ENCODE results near the gene SIT1. TPM values are rescaled to one million over a fixed set of nuclear protein-coding genes. Genes with fewer than 3 reads are reported as not detected.
"Not testable (repeated sequence)": the region's sequence is repeated elsewhere in the genome, so short reads cannot be mapped to it uniquely, and the experiment has no call there.

SIT1 gene
- total RNA-seq, 6 donors from 2014 or later, result 1.1 to 3.1 (median 1.8) TPM; not detected in 1

DNA sequence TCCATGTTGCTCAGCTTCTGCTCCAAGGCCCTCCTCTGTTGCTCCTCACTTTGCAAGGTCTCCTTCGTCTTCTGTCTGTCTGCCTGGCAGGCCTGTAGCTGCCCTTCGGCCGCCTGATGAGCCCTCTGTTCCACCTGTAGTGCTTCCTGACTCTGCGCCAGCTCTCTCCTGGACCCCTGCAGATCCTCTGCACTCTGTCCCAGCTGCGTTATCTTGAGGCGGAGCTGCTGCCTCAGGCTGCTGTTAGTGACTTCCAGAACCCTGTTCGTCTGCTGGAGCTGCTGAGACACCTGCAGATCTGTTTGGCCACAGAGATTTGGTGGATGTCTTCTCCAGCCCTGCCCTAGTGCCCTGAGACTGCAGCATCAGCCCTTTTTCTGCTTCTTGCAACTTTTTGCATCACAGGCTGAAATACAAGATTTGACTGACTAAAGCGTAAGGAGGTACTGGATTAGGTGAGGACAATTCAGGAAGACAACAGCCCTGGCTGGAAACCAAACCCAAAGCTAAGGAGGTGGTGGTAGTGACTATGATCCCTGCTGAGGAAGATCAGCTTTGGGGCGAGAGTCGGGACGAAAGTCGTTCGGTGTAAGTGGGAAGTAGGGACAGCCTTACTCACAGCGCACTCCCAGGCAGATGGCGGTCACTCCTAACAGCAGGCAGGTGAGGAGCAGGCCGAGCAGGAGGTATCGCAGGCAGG, 34.6 kb downstream of the SIT1 start:
- H3K36me3 ChIP-seq, result no peaks in the 10 kb centered on the region
- 85 to 87% methylated on average over 17 of the region's 17 CpGs for WGBS, 2 donors
- peaks cover 14 to 26% (median 20%) of the 10 kb centered on the region in 4 donors for H3K4me1 ChIP-seq
- ATAC-seq (ENCODE audit: low FRiP score in 2 of 2), result no peak
- H3K9me3 ChIP-seq, result no peaks in the 10 kb centered on the region
- no peak overlapping the region for H3K4me3 ChIP-seq
- DNase-seq, result peak in 1 of 2 donors; percentile 16
- no peak overlapping the region for H3K27ac ChIP-seq
- no peaks in the 10 kb centered on the region for H3K27me3 ChIP-seq
- TF ChIP-seq POLR2A (IDR thresholded peaks at IDR 0.05), result no peak
- TF ChIP-seq EP300 (IDR thresholded peaks at IDR 0.05), result no peak
- TF ChIP-seq, protein P1, sequence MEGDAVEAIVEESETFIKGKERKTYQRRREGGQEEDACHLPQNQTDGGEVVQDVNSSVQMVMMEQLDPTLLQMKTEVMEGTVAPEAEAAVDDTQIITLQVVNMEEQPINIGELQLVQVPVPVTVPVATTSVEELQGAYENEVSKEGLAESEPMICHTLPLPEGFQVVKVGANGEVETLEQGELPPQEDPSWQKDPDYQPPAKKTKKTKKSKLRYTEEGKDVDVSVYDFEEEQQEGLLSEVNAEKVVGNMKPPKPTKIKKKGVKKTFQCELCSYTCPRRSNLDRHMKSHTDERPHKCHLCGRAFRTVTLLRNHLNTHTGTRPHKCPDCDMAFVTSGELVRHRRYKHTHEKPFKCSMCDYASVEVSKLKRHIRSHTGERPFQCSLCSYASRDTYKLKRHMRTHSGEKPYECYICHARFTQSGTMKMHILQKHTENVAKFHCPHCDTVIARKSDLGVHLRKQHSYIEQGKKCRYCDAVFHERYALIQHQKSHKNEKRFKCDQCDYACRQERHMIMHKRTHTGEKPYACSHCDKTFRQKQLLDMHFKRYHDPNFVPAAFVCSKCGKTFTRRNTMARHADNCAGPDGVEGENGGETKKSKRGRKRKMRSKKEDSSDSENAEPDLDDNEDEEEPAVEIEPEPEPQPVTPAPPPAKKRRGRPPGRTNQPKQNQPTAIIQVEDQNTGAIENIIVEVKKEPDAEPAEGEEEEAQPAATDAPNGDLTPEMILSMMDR (IDR thresholded peaks at IDR 0.05), result no peak
- TF ChIP-seq POLR2AphosphoS5 (IDR thresholded peaks at IDR 0.05), result no peak

DNA sequence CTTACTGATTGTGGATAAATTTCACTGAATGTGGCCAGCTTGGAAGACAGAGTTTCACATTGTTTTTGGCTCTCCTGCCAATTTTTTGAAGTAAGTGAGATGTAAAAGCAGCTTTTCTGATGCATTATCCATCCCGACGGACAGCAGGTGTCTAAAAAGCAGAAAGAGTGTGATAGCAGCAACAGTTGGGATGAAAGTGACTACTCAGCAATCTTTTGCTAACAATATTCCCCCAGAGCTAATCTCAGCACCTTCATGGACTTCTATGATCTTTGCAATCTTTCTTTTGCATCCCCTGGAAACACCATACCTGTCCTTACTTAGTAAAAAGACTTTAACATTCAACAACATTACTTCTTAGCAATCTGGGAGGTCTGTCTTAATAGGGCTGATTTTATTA, 37.9 kb downstream of the SIT1 start:
- TF ChIP-seq, protein P1 (IDR thresholded peaks at IDR 0.05), result no peak
- no peak for TF ChIP-seq EP300 (IDR thresholded peaks at IDR 0.05)
- no peak for TF ChIP-seq POLR2A (IDR thresholded peaks at IDR 0.05)
- TF ChIP-seq POLR2AphosphoS5 (IDR thresholded peaks at IDR 0.05), result no peak
- WGBS, 2 donors, result 70 to 100% methylated on average over 2 of the region's 2 CpGs
- Histone ChIP-seq H3K4me1 (peaks cover 10 to 18% (median 15%) of the 10 kb centered on the region in 4 donors), H3K4me3 (no peak overlapping the region), H3K27ac (no peak overlapping the region), H3K36me3 (peaks cover 16 to 26% (median 23%) of the 10 kb centered on the region in 4 donors), H3K27me3 (no peaks in the 10 kb centered on the region), H3K9me3 (no peaks in the 10 kb centered on the region)
- DNase-seq (no peak), ATAC-seq (ENCODE audit: low FRiP score in 2 of 2) (no peak)

- 89 to 96% methylated on average over 2 to 4 of the region's 4 CpGs for WGBS, 2 donors
- H3K27ac ChIP-seq; H3K27me3 ChIP-seq; H3K9me3 ChIP-seq; H3K4me3 ChIP-seq; ATAC-seq (ENCODE audit: low FRiP score in 2 of 2); DNase-seq: not testable (repeated sequence)
- peaks cover 18 to 29% (median 28%) of the 10 kb centered on the region in 4 donors for H3K36me3 ChIP-seq
- H3K4me1 ChIP-seq, result peaks cover 7 to 14% (median 8%) of the 10 kb centered on the region in 4 donors
Observed at GRCh38 chr9:35612066-35612465, 38.7 kb downstream of the SIT1 start.

DNA sequence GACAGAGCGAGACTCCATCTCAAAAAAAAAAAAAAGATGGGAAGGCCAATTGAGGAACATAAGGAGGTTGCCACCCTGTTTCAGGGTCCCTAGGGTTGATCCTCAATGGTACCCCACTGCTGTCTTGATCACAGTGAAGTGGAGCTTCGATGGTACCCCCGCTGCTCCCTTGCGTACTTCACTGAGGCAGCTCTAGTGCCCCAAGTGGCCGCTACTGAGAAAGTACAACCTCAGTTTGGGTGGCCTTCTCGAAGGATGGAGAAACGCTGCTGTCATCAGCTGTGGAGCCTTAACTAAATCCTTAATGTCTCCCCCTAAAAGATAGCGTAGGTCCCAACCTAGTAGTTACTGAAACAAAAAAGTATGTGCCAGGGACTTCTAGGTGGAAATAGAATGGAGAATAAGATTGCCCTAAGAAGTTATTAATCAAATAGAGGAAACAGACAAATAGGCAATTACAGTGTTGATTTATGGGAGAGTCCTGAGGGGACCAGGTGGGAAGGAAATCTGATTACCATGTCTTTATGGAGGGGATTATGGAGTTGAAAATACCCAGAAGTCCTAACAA, 39.4 kb downstream of the SIT1 start:
- no peaks in the 10 kb centered on the region for H3K9me3 ChIP-seq
- H3K27me3 ChIP-seq, result no peaks in the 10 kb centered on the region
- peaks cover 8 to 15% (median 10%) of the 10 kb centered on the region in 4 donors for H3K4me1 ChIP-seq
- H3K27ac ChIP-seq, result no peak overlapping the region
- WGBS, 2 donors, result 20 to 25% methylated on average over 5 to 8 of the region's 8 CpGs
- peak; percentile 23 to 77 for ATAC-seq (ENCODE audit: low FRiP score in 2 of 2)
- H3K36me3 ChIP-seq, result peaks cover 18 to 29% (median 28%) of the 10 kb centered on the region in 4 donors
- H3K4me3 ChIP-seq, result no peak overlapping the region
- DNase-seq, result peak in 1 of 2 donors; percentile 47
- TF ChIP-seq EP300 (IDR thresholded peaks at IDR 0.05), result no peak
- TF ChIP-seq, protein P1 (IDR thresholded peaks at IDR 0.05), result peak; percentile 38 to 59 (median 45)

GRCh38 chr9:35609820-35610163, 40.9 kb downstream of the SIT1 start:
- ATAC-seq (ENCODE audit: low FRiP score in 2 of 2) (no peak), DNase-seq (peak in 1 of 2 donors; percentile 52)
- no peak overlapping the region for H3K27ac ChIP-seq
- no peak overlapping the region for H3K4me3 ChIP-seq
- H3K36me3 ChIP-seq, result peaks cover 18 to 29% (median 28%) of the 10 kb centered on the region in 4 donors
- no peaks in the 10 kb centered on the region for H3K27me3 ChIP-seq
- H3K4me1 ChIP-seq, result peaks cover 13 to 25% (median 16%) of the 10 kb centered on the region in 4 donors
- WGBS, 2 donors, result 94% methylated on average over 12 to 13 of the region's 13 CpGs
- TF ChIP-seq POLR2A (IDR thresholded peaks at IDR 0.05) (no peak), EP300 (IDR thresholded peaks at IDR 0.05) (no peak)
- H3K9me3 ChIP-seq, result no peaks in the 10 kb centered on the region
